Ascending aorta (tissue), 2 donors: ENCODE data around the gene CCNB2. TPM values are rescaled to one million over a fixed set of nuclear protein-coding genes. Genes with fewer than 3 reads are reported as not detected.
"Not testable (repeated sequence)": the region's sequence is repeated elsewhere in the genome, so short reads cannot be mapped to it uniquely, and the experiment has no call there.

Source experiments
- DNase-seq, 2 donors: peaks; one replicate each; pipeline ENCODE4 v3.0.0-alpha.2; 2019; ENCODE audit warnings: low spot score in 2 of 2
- H3K27ac ChIP-seq, 2 donors: fragments of 200-600 bp; sonication (generic); one replicate each; pipeline ENCODE4 v1.5.1; 2016 to 2017; ENCODE audit warnings: mild to moderate bottlenecking in 1 of 2
- H3K27me3 ChIP-seq: fragments of 200-600 bp; sonication (generic); one replicate; pipeline ENCODE4 v1.5.1; 2017
- H3K36me3 ChIP-seq, 2 donors: fragments of 200-600 bp; sonication (generic); one replicate each; pipeline ENCODE4 v1.5.1; 2016
- H3K4me1 ChIP-seq, 2 donors: fragments of 200-600 bp; sonication (generic); one replicate each; pipeline ENCODE4 v1.5.1; 2016 to 2017; ENCODE audit warnings: mild to moderate bottlenecking in 1 of 2
- H3K4me3 ChIP-seq, 2 donors: fragments of 200-600 bp; sonication (generic); one replicate each; pipeline ENCODE4 v1.5.1; 2016 to 2017; ENCODE audit warnings: mild to moderate bottlenecking in 1 of 2
- H3K9me3 ChIP-seq, 2 donors: fragments of 200-600 bp; sonication (generic); one replicate each; pipeline ENCODE4 v1.5.1; 2016
- intact Hi-C: fragments of 100-400 bp; cut with DNase I; formaldehyde crosslinking; loops from one replicate; pipeline ENCODE4 v1.15.1; 2023
- total RNA-seq: library from RNA; depleted of rRNA; stranded (reverse); fragments of >200 nt; gene quantifications from one replicate; pipeline ENCODE4 v1.1.0, GENCODE V29; 2016
- TF ChIP-seq, protein P1 (sequence below), 3 experiments: fragments of 200-600 bp in 2 of 3; fragments of 450-650 bp in 1 of 3; sonication (generic) in 2 of 3; IDR thresholded peaks; one replicate each; pipeline ENCODE4 v1.5.1; 2016 to 2019; ENCODE audit warnings: antibody characterized with exemption in 3 of 3, mild to moderate bottlenecking in 1 of 3, moderate library complexity in 1 of 3

Gene CCNB2
- total RNA-seq, 1 donor from 2014 or later = not detected

DNA sequence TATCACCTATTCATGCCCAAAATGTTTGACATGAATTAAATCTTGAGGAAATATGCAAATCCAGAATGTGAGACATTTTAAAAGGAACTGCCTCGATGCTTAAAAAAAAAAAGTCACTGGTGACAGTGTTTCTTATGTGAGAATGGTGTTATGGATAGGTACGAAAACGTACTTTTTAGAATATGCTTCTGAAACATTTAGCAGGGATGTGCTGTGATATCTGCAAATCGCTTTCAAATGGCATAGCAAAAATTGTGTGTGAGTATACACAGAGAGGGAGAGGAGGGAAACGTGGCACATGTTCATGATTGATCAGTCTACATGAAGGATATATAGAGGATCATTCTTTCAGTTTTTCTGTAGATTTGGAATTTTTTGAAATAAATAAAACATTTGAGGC, 16.0 kb downstream of the CCNB2 start:
- H3K27ac ChIP-seq = no peak overlapping the region
- no peaks in the 10 kb centered on the region for H3K36me3 ChIP-seq
- no peaks in the 10 kb centered on the region for H3K27me3 ChIP-seq
- intact Hi-C loops = no loop called here
- no peaks in the 10 kb centered on the region for H3K4me1 ChIP-seq
- no peak for DNase-seq
- TF ChIP-seq, protein P1, sequence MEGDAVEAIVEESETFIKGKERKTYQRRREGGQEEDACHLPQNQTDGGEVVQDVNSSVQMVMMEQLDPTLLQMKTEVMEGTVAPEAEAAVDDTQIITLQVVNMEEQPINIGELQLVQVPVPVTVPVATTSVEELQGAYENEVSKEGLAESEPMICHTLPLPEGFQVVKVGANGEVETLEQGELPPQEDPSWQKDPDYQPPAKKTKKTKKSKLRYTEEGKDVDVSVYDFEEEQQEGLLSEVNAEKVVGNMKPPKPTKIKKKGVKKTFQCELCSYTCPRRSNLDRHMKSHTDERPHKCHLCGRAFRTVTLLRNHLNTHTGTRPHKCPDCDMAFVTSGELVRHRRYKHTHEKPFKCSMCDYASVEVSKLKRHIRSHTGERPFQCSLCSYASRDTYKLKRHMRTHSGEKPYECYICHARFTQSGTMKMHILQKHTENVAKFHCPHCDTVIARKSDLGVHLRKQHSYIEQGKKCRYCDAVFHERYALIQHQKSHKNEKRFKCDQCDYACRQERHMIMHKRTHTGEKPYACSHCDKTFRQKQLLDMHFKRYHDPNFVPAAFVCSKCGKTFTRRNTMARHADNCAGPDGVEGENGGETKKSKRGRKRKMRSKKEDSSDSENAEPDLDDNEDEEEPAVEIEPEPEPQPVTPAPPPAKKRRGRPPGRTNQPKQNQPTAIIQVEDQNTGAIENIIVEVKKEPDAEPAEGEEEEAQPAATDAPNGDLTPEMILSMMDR (IDR thresholded peaks at IDR 0.05) = no peak
- H3K9me3 ChIP-seq = peaks cover 0 to 8% of the 10 kb centered on the region in 2 donors
- no peak overlapping the region for H3K4me3 ChIP-seq

DNA sequence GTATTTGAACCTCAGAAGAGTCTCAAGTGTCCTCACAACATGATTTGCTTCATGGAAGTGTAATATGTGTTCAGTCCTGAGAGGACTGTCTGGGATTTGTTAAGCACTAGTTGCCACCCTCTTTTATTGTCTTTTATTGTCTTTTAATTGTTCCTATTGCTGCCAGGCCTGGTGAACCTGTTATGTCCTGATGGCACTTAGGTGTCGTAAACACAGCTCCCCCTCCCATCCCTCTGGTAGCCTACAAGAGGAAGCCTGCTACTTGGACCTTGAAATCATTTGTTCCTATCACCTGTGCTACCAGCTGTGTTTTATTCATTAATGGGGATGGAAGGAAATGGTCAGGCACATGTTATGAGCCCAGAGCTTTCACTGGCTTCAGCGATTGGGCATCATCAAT, 19.3 kb downstream of the CCNB2 start:
- no peak for DNase-seq
- no peak overlapping the region for H3K27ac ChIP-seq
- intact Hi-C loops = no loop called here
- H3K4me1 ChIP-seq = no peaks in the 10 kb centered on the region
- H3K9me3 ChIP-seq = peaks cover 0 to 34% of the 10 kb centered on the region in 2 donors
- no peak overlapping the region for H3K4me3 ChIP-seq
- TF ChIP-seq, protein P1 (IDR thresholded peaks at IDR 0.05) = no peak
- no peaks in the 10 kb centered on the region for H3K36me3 ChIP-seq
- no peaks in the 10 kb centered on the region for H3K27me3 ChIP-seq

DNA sequence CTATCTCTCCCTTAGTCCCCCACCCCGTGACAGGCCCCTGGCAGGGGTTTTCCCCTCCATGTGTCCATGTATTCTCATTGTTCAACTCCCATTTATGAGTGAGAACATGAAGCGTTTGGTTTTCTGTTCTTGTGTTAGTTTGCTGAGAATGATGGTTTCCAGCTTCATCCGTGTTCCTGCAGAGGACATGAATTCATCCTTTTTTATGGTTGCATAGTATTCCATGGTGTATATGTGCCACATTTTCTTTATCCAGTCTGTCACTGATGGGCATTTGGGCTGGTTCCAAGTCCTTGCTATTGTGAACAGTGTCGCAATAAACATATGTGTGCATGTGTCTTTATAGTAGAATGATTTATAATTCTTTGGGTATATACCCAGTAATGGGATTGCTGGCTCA, 20.7 kb downstream of the CCNB2 start:
- H3K27ac ChIP-seq, intact Hi-C loops, H3K27me3 ChIP-seq, H3K36me3 ChIP-seq, H3K4me3 ChIP-seq, H3K4me1 ChIP-seq, DNase-seq: not testable (repeated sequence)
- H3K9me3 ChIP-seq = peaks cover 0 to 45% of the 10 kb centered on the region in 2 donors

DNA sequence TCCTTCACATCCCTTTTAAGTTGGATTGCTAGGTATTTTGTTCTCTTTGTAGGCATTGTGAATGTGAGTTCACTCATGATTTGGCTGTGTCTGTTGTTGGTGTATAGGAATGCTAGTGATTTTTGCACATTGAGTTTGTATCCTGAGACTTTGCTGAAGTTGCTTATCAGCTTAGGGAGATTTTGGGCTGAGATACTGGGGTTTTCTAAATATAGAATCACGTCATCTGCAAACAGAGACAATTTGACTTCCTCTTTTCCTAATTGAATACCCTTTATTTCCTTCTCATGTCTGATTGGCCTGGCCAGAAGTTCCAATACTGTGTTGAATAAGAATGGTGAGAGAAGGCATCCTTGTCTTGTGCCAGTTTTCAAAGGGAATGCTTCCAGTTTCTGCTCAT, 22.3 kb downstream of the CCNB2 start:
- intact Hi-C loops, H3K27me3 ChIP-seq, H3K4me1 ChIP-seq, H3K27ac ChIP-seq, H3K36me3 ChIP-seq, DNase-seq, H3K4me3 ChIP-seq: not testable (repeated sequence)
- peaks cover 0 to 49% of the 10 kb centered on the region in 2 donors for H3K9me3 ChIP-seq

DNA sequence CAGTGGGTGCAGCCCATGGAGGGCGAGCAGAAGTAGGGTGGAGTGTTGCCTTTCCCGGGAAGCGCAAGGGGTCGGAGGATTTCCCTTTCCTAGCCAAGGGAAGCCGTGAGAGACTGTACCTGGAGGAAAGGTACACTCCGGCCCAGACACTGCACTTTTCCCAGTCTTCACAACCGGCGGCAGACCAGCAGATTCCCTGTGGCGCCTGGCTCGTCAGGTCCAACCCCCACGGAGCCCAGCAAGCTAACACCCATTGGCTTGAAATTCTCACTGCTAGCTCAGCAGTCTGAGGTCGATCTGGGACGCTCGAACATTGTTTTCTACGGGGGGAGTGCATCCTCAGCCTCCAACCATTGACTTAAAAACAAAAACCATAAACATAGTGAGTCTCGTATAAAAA, 26.5 kb downstream of the CCNB2 start:
- Histone ChIP-seq H3K27me3 (no peaks in the 10 kb centered on the region), H3K27ac (no peak overlapping the region), H3K9me3 (peaks cover 0 to 40% of the 10 kb centered on the region in 2 donors), H3K4me3 (no peak overlapping the region), H3K36me3 (peaks cover 26 to 33% of the 10 kb centered on the region in 2 donors), H3K4me1 (no peaks in the 10 kb centered on the region)
- DNase-seq = no peak
- intact Hi-C loops = no loop called here
- TF ChIP-seq, protein P1 (IDR thresholded peaks at IDR 0.05) = no peak

DNA sequence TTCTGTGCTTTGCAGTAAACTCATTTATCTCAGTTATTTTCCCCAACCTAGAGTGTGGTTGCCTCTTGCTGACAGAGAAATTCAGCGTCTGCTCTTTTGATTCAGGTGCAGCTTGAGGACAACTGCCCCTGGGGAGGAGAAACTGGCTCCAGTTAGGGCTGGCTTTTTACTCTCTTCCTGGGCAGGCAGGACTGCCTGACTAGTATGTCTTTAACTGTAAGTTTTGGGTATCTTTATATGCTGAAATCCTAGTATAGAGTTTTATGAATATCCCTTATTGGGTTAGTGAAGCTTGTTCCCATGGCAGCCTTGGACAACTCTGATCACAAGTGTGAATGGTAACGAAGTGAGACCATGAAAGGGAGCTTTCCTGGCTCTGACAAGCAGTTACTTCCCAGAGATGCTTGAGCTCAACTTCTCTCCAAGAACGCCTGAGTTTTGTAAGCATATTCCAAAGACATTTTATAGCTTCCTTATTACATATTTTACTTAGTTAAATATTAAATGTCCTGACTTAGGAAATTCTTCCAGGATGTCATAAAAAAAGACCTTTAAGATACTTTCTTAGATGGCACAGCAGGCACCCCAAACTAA, 27.1 kb downstream of the CCNB2 start:
- H3K27ac ChIP-seq = no peak overlapping the region
- peaks cover 0 to 34% of the 10 kb centered on the region in 2 donors for H3K9me3 ChIP-seq
- no peaks in the 10 kb centered on the region for H3K4me1 ChIP-seq
- H3K4me3 ChIP-seq = no peak overlapping the region
- H3K27me3 ChIP-seq = no peaks in the 10 kb centered on the region
- TF ChIP-seq, protein P1 (IDR thresholded peaks at IDR 0.05) = no peak
- H3K36me3 ChIP-seq = peaks cover 32 to 39% of the 10 kb centered on the region in 2 donors
- no peak for DNase-seq
- intact Hi-C loops = no loop called here

DNA sequence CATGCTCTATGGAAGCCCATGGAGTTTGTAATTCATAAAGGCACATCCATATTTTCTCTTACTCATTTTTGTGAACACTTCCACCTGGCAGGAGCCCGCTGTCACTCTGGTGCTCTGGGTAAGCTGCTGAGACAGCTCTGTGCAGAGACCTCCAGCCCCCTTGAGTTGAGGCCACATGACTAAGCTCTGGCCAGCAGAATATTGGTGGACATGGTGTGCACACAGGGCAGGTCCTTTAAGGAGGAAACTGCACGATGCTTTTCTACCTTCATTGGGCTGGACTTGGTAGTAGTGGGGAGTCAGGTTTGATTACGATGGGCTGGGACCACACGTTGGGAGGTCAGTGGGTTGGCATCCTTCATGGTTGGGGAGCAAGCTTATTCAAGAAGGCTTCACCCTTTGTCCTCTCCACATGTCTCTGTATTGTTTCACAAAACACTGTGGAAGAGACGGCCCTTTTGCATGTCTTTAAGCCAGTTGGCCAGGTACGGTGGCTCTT, 29.0 kb downstream of the CCNB2 start:
- intact Hi-C loops = no loop called here

More for the DNA sequence above, 29.0 kb downstream of the CCNB2 start:
- Histone ChIP-seq H3K27ac (no peak overlapping the region), H3K27me3 (no peaks in the 10 kb centered on the region), H3K4me3 (no peak overlapping the region), H3K4me1 (no peaks in the 10 kb centered on the region), H3K36me3 (peaks cover 46 to 55% of the 10 kb centered on the region in 2 donors), H3K9me3 (peaks cover 0 to 16% of the 10 kb centered on the region in 2 donors)
- TF ChIP-seq, protein P1 (IDR thresholded peaks at IDR 0.05) = no peak
- DNase-seq = no peak
